ENCODE data around the gene IKZF2. TPM values are rescaled to one million over a fixed set of nuclear protein-coding genes. Genes with fewer than 3 reads are reported as not detected.

Gene IKZF2
- total RNA-seq, 1 experiment from 2014 or later = 14.2 TPM

GRCh38 chr2:213091765-213092164 lies 59.6 kb downstream of the IKZF2 start:
- Mint-ChIP-seq H3K27ac (ENCODE audit: unreplicated experiment) (no peak overlapping the region), H3K9me3 (ENCODE audit: unreplicated experiment) (no peaks in the 10 kb centered on the region), H3K4me3 (ENCODE audit: unreplicated experiment) (no peak overlapping the region), H3K27me3 (ENCODE audit: insufficient read depth, unreplicated experiment) (no peaks in the 10 kb centered on the region), H3K36me3 (ENCODE audit: insufficient read depth, unreplicated experiment) (no peaks in the 10 kb centered on the region), H3K4me1 (ENCODE audit: low read depth, unreplicated experiment) (no peaks in the 10 kb centered on the region)
- no TSS peak for BruUV-seq (replicated peaks)
- POLR2A ChIA-PET = no interaction called here
- no peak overlapping the region for H3K4me3 ChIP-seq (ENCODE audit: low read depth, low read length)
- no peak for TF ChIP-seq CTCF (IDR thresholded peaks at IDR 0.05; ENCODE audit: insufficient read depth in 1 of 2, low read depth in 1 of 2, low read length in 1 of 2, severe bottlenecking in 1 of 2, unreplicated experiment in 1 of 2)
- CTCF ChIA-PET = no interaction called here
- intact Hi-C loops (cut with micrococcal nuclease; ENCODE audit: unreplicated experiment) = no loop called here
- no peaks in the 10 kb centered on the region for H3K9me3 ChIP-seq
- H3K4me1 ChIP-seq = peaks cover 5% of the 10 kb centered on the region
- no peak for DNase-seq
- H3K36me3 ChIP-seq (ENCODE audit: control insufficient read depth, insufficient read depth, low read length) = no peaks in the 10 kb centered on the region
- H3K27me3 ChIP-seq (replicated peaks; ENCODE audit: control insufficient read depth, insufficient read depth, low read length) = no peaks in the 10 kb centered on the region

GRCh38 chr2:213090772-213091171 lies 60.6 kb downstream of the IKZF2 start:
- H3K27me3 Mint-ChIP-seq (ENCODE audit: insufficient read depth, unreplicated experiment) = no peaks in the 10 kb centered on the region
- no peaks in the 10 kb centered on the region for H3K9me3 Mint-ChIP-seq (ENCODE audit: unreplicated experiment)
- DNase-seq = no peak
- H3K27ac Mint-ChIP-seq (ENCODE audit: unreplicated experiment) = no peak overlapping the region
- peaks cover 15% of the 10 kb centered on the region for H3K4me1 ChIP-seq
- no peak overlapping the region for H3K4me3 ChIP-seq (ENCODE audit: low read depth, low read length)
- ChIA-PET CTCF (no interaction called here), POLR2A (no interaction called here)
- no TSS peak for BruUV-seq (replicated peaks)
- no peaks in the 10 kb centered on the region for H3K27me3 ChIP-seq (replicated peaks; ENCODE audit: control insufficient read depth, insufficient read depth, low read length)
- no peaks in the 10 kb centered on the region for H3K36me3 ChIP-seq (ENCODE audit: control insufficient read depth, insufficient read depth, low read length)
- TF ChIP-seq CTCF (IDR thresholded peaks at IDR 0.05; ENCODE audit: insufficient read depth in 1 of 2, low read depth in 1 of 2, low read length in 1 of 2, severe bottlenecking in 1 of 2, unreplicated experiment in 1 of 2) = no peak
- no peaks in the 10 kb centered on the region for H3K9me3 ChIP-seq
- peaks cover 9% of the 10 kb centered on the region for H3K4me1 Mint-ChIP-seq (ENCODE audit: low read depth, unreplicated experiment)
- no peaks in the 10 kb centered on the region for H3K36me3 Mint-ChIP-seq (ENCODE audit: insufficient read depth, unreplicated experiment)
- no peak overlapping the region for H3K4me3 Mint-ChIP-seq (ENCODE audit: unreplicated experiment)
- intact Hi-C loops (cut with micrococcal nuclease; ENCODE audit: unreplicated experiment) = no loop called here

GRCh38 chr2:213089438-213089837 lies 62.0 kb downstream of the IKZF2 start:
- intact Hi-C loops (cut with micrococcal nuclease; ENCODE audit: unreplicated experiment) = no loop called here
- peaks cover 17% of the 10 kb centered on the region for H3K4me1 ChIP-seq
- no peak overlapping the region for H3K4me3 ChIP-seq (ENCODE audit: low read depth, low read length)
- H3K36me3 ChIP-seq (ENCODE audit: control insufficient read depth, insufficient read depth, low read length) = no peaks in the 10 kb centered on the region
- BruUV-seq (replicated peaks) = no TSS peak
- Mint-ChIP-seq H3K4me3 (ENCODE audit: unreplicated experiment) (no peak overlapping the region), H3K36me3 (ENCODE audit: insufficient read depth, unreplicated experiment) (no peaks in the 10 kb centered on the region), H3K27ac (ENCODE audit: unreplicated experiment) (no peak overlapping the region), H3K4me1 (ENCODE audit: low read depth, unreplicated experiment) (peaks cover 13% of the 10 kb centered on the region), H3K27me3 (ENCODE audit: insufficient read depth, unreplicated experiment) (no peaks in the 10 kb centered on the region), H3K9me3 (ENCODE audit: unreplicated experiment) (no peaks in the 10 kb centered on the region)
- DNase-seq = no peak
- no peaks in the 10 kb centered on the region for H3K9me3 ChIP-seq
- ChIA-PET POLR2A (no interaction called here), CTCF (no interaction called here)
- H3K27me3 ChIP-seq (replicated peaks; ENCODE audit: control insufficient read depth, insufficient read depth, low read length) = no peaks in the 10 kb centered on the region
- TF ChIP-seq CTCF (IDR thresholded peaks at IDR 0.05; ENCODE audit: insufficient read depth in 1 of 2, low read depth in 1 of 2, low read length in 1 of 2, severe bottlenecking in 1 of 2, unreplicated experiment in 1 of 2) = no peak

All from Caco-2 (cell line).